ENCODE measurements around the gene FARP1.
A peak's percentile ranks its signal among the peaks of the same experiment; 100 is the strongest.

Gene FARP1

DNA sequence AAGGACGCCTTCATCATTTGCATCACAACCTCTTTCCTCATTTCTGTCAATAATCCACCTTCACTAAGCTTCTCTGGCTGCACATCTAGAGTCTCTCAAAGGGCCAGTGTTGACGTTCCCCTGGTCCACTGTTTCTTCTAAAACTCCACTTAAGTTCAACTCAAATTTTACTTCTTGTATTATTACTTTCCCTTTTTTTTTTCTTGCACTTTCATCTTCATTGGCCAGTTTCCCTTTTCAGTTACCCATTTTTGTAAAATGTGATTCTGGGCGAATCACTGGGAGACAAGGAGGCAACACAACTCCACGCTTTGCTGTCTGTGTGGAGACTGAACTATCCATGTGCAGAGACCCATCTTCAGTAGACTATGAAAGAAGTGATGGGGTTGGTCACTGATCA lies 162.8 kb downstream of the FARP1 start:
- no peak for DNase-seq (ENCODE audit: low read depth)
- TF ChIP-seq, protein P1, sequence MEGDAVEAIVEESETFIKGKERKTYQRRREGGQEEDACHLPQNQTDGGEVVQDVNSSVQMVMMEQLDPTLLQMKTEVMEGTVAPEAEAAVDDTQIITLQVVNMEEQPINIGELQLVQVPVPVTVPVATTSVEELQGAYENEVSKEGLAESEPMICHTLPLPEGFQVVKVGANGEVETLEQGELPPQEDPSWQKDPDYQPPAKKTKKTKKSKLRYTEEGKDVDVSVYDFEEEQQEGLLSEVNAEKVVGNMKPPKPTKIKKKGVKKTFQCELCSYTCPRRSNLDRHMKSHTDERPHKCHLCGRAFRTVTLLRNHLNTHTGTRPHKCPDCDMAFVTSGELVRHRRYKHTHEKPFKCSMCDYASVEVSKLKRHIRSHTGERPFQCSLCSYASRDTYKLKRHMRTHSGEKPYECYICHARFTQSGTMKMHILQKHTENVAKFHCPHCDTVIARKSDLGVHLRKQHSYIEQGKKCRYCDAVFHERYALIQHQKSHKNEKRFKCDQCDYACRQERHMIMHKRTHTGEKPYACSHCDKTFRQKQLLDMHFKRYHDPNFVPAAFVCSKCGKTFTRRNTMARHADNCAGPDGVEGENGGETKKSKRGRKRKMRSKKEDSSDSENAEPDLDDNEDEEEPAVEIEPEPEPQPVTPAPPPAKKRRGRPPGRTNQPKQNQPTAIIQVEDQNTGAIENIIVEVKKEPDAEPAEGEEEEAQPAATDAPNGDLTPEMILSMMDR (IDR thresholded peaks at IDR 0.05; ENCODE audit: low read length, missing control alignments), result no peak
- H3K4me3 ChIP-seq (replicated peaks; ENCODE audit: low read depth, low read length), result no peak overlapping the region

GRCh38 chr13:98307463-98308085 lies 164.7 kb downstream of the FARP1 start:
- TF ChIP-seq, protein P1 (IDR thresholded peaks at IDR 0.05; ENCODE audit: low read length, missing control alignments), result no peak
- no peak overlapping the region for H3K4me3 ChIP-seq (replicated peaks; ENCODE audit: low read depth, low read length)

DNA sequence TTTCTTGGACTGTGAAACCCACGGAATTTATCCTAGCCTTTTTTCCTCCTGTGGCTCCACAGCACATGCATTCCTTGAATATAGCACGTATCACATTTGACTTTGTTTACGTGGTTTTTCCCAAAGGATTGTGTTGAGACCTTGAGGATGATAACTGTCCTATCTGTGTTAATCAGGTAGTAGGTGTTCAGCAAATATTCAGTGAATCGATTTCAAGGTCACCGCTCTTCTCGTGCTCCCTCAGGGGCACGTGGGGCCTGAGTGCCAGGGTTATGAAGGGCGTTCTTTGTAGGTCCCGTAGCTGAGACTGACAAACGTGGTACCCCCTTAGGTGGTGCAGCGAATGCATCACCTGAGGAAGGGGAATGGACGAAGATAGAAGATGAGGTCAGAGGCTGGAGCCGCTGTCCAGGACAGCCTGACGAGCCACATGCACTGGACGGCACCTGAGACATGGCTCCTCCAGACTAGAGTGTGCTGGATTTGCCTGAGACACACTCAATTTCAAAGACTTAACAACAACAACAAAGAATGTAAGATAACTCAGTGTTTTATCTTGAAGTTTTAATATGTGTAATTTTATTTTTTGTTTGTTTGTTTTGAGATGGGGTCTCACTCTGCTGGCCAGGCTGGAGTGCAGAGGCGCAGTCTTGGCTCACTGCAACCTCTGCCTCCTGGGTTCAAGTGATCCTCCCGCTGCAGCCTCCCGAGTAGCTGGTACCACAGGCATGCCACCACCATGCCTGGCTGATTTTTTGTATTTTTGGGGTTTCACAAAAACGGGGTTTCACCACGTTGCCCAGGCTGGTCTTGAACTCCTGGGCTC lies 165.4 kb downstream of the FARP1 start:
- no peak overlapping the region for H3K4me3 ChIP-seq (replicated peaks; ENCODE audit: low read depth, low read length)
- TF ChIP-seq, protein P1 (IDR thresholded peaks at IDR 0.05; ENCODE audit: low read length, missing control alignments), result no peak
- no peak for DNase-seq (ENCODE audit: low read depth)

More at GRCh38 chr13:98307463-98308085, 164.7 kb downstream of the FARP1 start:
- DNase-seq (ENCODE audit: low read depth), result peak; percentile 62

- TF ChIP-seq, protein P1 (IDR thresholded peaks at IDR 0.05; ENCODE audit: low read length, missing control alignments), result no peak
- H3K4me3 ChIP-seq (replicated peaks; ENCODE audit: low read depth, low read length), result no peak overlapping the region
- no peak for DNase-seq (ENCODE audit: low read depth)
Observed at GRCh38 chr13:98309569-98310335, 166.9 kb downstream of the FARP1 start.

DNA sequence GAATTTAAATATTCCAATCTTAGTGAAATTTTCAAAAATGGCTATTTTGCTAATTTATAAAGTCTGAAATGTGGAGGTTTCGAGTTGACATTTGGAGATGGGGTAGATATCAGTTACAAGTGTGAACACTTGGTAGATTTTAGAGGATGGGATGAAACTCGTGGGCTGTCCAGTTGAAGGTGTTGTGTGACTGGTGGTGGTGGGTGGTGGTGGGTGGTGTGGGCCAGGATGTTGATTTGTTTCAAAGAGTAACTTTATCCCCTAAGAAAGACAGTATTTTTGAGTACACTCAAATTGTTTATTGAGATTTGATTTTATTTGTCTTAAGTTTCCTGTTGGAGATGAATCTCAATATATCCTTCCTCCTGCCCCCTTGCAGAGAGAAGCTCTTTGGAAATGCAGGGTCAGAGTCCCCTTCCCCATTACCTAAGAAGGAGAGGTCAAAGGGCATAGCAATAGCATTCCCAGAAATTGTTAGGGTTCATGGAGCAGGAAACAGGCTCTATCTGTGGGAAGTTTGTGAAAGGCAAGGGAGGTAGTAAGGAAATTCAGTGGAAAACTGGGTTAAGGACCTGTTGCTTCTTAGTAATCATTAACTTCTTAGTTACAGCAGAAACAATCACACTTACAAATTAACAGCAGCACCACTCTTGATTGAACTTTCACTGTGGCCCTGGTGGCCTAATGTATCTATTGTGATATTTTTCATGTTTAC lies 167.7 kb downstream of the FARP1 start:
- no peak for DNase-seq (ENCODE audit: low read depth)
- no peak overlapping the region for H3K4me3 ChIP-seq (replicated peaks; ENCODE audit: low read depth, low read length)
- TF ChIP-seq, protein P1 (IDR thresholded peaks at IDR 0.05; ENCODE audit: low read length, missing control alignments), result no peak

DNA sequence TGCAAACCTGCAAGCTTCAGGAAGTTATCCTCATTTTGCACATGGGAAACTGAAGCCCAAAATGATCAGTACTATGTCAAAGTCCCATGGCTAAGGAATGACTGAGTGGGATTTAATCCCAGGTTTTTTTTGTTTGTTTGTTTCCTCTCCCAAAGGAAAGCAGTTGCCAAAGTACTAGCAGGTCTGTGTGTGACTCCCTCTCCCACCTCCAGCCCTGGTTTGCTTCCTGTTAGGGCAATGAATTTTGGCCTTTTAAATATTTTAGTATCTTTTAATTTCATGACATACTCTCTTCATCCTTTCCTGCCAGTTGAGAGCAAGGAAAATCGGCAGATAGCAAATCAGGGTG lies 168.3 kb downstream of the FARP1 start:
- H3K4me3 ChIP-seq (replicated peaks; ENCODE audit: low read depth, low read length), result no peak overlapping the region
- TF ChIP-seq, protein P1 (IDR thresholded peaks at IDR 0.05; ENCODE audit: low read length, missing control alignments), result no peak

More for the DNA sequence above, 168.3 kb downstream of the FARP1 start:
- no peak for DNase-seq (ENCODE audit: low read depth)
